HG02678 (cell line): ENCODE measurements around the gene COL5A1.

Experiments used
- ATAC-seq: cut with Tn5 transposase; IDR thresholded peaks from one replicate; pipeline ENCODE4 v1.9.1; 2021; ENCODE audit warnings: mild to moderate bottlenecking, moderate library complexity; ENCODE audit not compliant: unreplicated experiment

Gene COL5A1

DNA sequence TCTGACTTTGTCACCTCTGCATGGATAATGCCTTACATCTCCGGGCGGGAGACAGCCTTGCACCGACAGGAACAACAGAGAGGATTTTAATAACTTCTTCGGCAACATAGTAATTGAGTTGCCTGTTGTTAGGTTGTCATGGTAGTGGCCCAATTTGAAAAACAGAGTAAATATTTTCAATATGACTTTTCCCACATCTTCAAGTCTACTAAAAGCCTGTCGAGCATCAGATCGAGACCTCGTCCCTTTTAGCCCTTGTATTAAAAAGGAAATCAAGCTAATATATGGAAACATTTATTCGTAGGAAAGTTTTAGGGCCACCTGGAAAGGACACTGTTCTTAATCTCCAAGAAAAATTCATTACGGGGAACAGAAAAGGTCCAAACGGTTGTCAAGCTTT lies 168.2 kb downstream of the COL5A1 start:
- no peak for ATAC-seq

DNA sequence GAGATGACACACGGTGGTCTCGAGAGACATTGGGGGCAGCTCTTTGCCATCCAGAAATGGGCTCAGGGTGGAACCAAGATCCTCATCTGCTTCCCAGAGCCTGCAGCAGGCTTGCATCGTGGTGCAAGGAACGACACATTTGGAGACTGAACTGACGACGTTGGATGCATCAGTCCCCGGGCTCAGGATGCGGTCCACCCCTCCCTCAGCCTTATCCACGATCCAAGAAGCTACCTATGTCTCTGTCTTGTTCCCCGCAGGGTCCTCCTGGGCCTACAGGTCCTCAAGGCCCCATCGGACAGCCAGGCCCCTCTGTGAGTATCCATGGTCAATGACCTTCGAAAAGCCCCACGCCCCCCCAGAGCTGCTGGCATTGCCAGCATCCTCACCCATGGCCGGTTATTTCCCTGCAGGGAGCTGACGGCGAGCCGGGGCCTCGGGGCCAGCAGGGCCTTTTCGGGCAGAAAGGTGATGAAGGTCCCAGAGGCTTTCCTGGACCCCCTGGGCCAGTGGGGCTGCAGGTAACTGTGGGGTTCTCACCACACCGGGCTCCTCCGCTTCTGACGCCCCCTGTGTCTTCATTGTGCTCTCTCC lies 169.6 kb downstream of the COL5A1 start:
- ATAC-seq, result no peak

DNA sequence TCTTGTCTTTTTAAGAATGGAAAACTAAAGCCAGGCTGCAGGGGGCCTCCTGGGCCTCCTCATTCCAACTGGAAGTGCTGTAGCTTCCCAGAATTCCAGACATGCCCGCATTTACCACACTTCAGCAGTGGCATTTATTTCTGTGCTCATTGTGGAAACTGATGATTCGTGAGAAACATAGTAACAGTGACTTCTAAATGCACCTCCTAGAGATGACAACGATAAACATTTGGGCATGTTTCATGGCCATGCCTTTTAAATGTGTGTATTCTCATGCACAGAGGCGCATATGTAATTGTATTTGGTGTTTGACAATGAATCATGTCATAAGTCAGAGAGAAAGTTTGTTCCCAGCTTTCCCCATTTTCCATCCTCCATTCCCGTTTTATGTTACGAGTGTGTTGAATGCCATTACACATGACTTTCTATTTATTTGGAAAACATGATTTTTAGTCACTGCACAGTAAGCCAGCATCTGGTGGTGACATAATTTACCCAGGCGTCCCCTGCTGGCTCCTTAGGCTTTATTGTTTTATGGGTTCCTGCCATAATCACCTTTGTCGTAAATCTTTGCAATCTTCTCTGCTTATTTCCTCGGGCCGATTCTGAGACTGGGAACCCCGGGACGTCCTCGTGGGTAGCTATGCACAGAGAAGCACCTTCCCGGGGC lies 170.2 kb downstream of the COL5A1 start:
- no peak for ATAC-seq

DNA sequence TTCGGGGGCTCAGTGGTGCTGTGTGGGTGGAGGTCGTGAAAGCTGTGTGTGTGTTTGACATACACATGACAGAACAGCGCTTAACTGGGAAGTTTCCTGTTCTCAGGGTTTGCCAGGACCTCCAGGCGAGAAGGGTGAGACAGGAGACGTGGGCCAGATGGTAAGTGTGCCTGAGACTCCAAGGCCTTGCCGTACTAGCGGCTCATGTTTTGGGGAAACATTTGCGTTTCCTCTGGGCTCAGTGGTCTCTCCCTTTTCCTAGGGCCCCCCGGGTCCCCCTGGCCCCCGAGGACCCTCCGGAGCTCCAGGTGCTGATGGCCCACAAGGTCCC lies 170.7 kb downstream of the COL5A1 start:
- ATAC-seq, result no peak

DNA sequence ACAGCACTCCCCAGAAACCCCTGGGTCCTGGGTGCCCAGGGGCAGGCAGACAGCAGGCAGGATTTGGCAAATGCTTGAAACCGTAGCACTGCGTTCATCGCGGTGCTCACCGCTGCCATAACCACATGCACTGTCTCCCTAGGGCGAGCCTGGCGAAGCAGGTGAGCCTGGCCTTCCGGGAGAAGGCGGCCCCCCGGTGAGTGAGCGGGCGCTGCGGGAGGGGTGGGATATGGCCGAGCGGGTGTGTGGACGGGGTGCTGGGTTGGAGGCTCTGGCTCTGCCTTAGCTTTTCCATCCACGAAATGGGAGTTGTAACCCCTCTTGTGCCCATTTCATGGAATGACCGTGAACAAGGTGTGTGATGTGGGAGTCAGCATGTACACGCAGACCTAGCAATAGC lies 172.2 kb downstream of the COL5A1 start:
- ATAC-seq, result no peak

DNA sequence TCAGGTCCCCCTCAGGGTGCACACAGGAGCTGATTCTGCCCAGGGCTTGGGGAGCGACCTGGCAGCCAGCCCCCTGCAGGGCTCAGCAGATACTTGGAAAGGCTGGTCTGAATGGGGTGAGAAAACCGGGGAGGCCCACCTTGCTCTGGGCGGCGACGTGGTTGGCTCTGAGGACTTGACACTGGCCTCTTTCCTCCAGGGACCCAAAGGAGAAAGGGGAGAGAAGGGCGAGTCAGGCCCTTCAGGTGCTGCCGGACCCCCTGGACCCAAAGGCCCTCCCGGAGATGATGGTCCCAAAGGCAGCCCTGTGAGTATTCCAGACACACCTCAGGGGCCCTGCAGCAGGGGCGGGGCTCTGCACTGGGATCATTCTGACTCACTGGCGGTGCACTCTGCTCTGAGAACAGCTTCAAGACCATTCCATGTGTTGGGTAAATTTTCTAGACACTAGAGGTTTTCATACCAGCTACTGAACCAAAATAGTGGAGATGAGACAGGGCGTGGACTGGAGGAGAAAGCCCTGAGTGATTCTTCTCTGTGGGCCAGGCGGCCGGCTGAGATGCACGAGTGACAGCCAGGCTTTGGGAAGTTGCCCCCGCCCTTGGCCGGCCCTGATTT lies 173.1 kb downstream of the COL5A1 start:
- no peak for ATAC-seq

DNA sequence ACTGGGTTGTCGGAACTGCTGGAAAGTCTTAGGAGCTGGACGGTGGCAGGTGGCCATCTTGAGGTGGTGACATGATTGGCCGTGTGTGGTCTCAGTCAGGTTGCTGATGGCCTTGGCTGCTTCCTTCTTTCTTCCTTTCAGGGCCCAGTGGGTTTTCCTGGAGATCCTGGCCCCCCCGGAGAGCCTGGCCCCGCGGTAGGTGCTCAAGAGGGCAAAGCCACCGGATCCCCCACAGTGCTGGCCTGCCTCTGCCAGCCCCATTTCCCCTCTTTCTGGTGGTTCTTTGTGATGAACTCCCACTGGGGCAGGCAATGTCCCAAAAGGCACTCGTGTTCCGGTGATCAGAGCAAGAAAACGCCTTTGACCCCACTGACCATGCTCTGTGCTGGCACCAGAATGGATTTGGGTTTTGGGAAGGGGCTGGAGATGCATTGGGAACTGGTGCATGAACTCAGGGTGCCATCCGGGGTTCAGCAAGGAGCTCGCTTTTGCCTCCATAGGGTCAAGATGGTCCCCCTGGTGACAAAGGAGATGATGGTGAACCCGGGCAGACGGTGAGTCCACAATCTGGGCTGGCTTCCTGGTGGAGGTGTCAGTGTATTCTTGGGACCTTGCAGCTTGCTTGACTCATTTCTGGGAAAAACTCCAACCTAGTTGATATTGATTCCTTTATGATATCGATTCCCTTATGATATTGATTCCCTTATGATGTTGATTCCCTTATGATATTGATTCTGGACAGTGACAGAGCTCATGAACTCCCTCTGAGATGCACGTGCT lies 174.0 kb downstream of the COL5A1 start:
- no peak for ATAC-seq

DNA sequence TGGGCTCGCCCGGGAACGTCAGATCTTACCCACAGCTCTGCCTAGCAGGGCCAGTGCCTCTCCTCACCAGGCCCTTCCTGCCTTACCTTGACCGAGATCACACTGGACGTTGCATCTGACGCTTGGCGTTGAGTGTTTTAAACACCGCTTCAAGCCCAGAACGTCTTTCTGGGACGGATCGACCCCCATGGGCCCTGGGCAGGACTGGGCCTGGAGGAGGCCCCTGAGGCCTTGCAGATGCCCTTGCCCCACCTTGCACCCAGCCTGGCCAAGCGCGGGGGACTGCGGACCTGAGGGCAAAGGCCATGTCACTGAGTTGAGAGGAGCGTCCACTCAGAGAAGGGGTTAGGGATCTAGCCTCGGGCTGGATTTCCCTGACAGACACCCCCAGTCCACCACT lies 174.7 kb downstream of the COL5A1 start:
- ATAC-seq, result no peak

DNA sequence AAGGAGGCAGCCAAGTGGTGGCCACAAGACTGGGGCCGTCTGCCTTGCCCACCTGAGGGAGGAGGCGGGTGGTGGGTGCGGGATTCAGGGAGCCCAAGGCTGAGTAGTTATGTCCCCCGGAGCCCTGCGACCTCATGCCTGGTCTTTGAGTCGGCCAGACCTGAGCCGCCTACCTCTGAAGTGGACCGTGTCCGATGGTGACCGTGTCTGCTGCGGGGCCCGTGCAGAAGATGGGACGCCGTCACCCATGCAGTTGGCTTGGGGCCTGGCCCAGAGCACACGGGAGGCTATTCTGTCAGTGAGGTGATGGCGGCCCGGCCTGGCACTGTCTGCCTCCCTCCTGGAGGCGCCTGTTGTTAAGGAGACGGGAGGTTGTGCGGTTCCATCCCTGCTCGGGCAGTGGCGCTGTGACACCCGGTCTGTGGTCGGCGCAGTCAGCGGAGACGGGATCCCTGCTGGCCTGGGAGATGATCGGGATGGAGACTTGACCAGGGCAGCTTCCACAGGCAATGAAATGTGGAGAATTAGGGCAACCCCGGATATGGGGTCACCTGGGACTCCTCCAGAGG lies 176.5 kb downstream of the COL5A1 start:
- ATAC-seq, result no peak

DNA sequence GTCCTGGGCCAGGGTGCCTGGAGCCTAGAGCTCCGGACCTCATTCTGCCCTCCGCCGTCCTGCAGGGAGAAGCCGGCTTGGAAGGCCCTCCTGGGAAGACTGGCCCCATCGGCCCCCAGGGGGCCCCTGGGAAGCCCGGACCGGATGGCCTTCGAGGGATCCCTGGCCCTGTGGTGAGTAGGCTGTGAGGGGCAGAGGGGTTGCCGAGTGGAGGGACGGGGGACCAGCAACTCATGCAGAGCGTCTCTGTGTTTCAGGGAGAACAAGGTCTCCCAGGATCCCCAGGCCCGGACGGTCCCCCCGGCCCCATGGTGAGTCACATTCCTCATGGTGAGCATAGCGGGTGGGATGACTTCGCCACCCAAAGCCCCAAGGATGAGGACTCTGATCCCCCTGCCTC lies 177.0 kb downstream of the COL5A1 start:
- ATAC-seq, result no peak

DNA sequence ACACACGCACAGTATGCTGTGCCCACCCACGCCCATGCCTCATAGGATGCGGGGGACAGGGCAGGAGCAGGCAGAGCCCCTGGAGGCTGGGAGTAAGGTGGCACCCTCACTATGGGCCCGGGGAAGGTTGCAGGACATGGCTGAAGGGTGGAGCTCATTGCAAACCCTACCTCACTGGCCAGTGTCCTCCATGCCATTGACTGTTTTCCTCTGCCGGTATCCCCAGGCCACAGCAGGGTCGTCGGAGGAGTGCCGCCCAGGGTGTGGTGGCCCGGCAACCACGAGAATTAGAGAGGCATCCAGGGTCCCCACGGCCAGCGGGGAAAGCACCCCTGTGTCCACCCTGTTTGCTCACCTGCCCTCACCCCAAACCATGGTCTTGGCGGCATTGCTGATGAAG lies 179.3 kb downstream of the COL5A1 start:
- ATAC-seq, result no peak

DNA sequence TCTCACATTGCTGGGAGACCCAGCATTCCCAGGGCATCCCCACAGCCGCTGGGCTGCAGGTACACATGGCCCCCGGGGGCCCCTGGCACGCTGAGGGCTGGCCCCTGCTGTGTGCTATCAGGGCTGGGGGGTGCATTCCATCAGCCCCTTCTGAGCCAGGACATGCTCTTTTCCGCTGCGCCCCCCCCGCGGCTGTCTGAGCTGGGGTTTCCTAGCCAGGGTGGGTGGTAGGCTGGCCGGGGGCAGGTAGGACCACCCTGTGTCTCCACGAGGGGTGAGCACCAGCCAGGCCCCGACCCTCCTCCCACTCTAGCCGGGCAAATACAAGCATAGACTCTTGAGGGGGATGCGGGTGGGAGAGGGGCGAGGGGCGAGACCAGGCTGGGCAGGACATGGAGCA lies 180.9 kb downstream of the COL5A1 start:
- no peak for ATAC-seq

DNA sequence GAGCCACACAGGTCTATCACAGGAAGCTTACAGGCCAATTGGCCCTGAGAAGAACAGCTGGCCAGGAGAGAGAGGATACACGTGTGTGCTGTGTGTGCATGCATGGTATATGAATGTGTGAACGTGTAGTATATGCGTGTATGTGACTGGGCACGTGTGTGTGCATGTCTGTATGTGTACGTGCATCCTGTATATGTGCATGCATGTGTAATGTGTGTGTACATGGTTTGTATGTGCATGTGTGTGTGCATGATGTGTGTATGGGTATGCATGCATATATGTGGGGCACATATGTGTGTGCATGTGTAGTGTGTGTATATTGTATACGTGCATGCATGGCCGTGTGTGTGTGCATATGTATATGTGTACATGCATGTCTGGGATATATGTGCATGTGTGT lies 182.0 kb downstream of the COL5A1 start:
- no peak for ATAC-seq

DNA sequence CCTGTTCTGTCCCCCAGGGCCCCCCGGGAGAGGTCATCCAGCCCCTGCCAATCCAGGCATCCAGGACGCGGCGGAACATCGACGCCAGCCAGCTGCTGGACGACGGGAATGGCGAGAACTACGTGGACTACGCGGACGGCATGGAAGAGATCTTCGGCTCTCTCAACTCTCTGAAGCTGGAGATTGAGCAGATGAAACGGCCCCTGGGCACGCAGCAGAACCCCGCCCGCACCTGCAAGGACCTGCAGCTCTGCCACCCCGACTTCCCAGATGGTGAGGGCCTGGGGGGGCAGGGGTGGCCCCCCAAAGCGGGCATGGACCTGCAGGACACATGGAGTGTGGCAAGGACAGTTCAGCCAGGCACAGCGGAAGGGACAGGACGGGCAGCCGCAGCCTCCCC lies 183.0 kb downstream of the COL5A1 start:
- ATAC-seq, result no peak

DNA sequence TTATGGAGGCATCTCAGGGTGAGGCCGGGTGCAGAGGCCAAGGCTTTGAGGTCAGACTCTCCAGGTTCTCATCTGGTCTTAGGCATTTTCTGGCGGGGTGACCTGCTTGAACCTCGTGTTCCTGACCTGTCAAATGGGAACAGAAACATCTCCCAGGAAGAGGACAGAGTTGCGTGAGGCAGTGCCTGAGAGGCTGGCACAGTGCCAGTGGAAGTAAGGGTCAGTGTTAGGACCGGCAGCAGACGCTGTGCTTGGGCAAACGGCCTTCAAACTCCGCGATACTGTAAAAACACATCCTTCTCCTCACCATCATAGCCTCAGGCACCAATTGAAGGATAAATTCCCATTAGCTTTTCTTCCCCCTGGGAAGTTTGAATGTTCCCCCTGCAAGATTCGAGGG lies 183.4 kb downstream of the COL5A1 start:
- no peak for ATAC-seq

DNA sequence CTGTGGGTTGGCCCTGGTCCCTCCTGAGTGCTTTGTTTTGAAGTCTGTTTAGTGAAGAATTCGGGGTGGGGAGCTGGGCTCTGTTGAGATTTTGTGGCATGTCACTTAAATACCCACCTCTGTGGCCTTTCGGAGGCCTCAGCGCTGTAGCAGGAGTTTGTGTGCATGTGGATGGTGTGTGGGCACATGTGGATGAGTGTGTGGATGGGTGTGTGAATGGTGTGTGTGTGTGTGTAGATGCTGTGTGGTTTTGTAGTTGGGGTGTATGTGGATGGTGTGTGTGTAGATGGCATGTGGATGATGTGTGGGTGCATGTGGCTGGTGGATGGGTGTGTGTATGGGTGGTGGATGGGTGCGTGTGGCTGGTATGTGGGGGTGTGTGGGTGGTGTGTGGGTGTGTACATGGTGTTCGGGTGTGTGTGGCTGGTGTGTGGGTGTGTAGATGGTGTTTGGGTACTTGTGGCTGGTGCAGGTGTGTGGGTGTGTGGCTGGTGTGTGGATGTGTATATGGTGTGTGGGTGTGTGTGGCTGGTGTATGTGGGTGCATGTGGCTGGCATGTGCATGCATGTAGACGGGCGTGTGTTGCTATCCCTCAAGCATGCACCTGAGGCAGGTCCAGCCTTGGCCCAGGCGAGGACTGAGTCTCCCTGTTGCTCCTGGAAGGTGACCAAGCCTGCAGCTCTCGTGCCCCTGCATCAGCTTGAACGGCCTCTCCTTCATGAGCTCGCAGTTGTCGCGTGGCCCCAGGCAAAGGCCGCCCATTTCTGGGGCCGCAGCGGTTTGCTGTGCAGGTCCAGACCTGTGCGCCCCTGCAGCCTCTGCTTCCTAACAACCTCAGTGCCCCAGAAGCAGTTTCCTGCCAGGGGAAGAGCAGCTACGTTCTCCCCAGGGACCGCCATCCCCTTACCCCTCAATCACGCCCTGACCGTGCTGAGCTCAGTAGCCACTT lies 185.0 kb downstream of the COL5A1 start:
- ATAC-seq, result no peak

DNA sequence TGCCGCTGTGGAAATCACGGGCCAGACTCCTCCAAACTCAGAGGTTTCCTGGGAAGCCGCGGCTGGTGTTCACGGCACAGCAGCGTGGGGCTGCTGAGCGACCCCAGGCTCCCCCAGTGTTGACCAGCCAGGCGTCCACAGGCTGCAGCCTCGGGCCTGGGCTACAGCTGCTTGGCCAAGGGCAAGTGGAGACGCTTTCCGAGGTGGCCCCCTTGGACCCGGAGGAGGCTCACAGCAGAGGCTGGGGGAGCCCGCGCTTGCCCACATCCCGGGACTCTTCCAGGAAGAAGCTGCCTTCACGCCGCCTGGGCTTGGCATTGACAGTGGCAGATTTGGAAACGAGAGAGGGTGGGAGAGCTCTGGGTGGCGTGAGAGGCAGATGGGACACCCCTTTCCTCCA lies 186.0 kb downstream of the COL5A1 start:
- ATAC-seq, result no peak

DNA sequence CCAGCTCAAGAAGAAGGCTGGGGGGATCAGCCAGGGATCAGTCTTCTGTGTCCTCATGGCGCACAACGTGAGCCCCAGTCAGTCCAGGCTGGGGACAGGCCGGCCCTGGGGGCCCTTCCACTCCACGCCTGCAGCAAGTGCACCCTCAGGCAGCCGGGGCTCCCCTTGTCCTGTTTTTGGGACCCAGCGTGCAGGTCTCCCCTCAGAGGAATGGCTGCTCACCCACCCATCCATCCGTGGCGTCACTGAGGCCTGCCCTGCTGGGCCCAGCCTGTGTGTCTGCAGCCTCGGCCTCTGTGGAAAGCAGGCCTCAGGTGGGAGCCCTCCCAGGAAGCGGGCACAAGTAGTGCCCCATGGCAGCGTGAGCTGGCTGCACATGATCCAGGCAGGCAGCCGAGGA lies 186.4 kb downstream of the COL5A1 start:
- ATAC-seq, result no peak

DNA sequence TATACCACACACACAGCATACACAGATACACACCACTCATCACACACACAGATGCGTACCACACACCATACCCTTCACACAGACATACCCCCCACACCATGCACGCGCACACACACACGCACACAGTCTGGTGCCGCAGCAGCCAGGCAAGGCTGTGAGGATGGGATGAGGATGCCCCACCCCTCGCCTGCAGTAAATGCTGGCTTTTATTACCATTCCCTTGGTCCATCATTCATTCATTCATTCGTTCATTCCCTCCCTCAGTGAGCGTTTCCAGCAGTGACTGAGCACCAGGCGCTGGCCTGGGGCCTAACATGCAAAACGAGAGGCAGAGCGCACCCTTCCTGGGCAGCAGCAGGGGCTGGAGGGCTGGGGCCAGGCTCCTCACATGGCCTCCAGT lies 187.3 kb downstream of the COL5A1 start:
- no peak for ATAC-seq

DNA sequence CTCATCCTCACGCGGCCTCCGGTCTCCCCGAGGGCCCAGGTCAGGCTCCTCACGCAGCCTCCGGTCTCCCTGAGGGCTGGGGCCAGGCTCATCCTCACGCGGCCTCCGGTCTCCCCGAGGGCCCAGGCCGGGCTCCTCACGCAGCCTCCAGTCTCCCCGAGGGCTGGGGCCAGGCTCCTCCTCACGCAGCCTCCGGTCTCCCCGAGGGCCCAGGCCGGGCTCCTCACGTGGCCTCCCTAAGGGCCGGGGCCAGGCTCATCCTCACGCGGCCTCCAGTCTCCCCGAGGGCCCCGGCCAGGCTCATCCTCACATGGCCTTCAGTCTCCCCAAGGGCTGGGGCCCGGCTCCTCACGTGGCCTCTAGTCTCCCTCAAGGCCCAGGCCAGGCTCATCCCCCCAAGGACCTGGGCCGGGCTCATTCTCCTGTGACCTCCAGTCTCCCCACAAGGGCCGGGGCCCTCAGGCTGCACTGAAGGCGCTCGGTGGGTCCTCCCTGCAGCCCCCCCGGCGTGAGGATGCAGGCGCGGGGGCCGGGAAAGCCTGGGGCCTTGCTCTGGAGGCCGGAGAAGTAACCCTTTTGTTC lies 187.8 kb downstream of the COL5A1 start:
- ATAC-seq, result no peak
